ENCODE results near the gene SPSB3. TPM values are rescaled to one million over a fixed set of nuclear protein-coding genes. Genes with fewer than 3 reads are reported as not detected.

The SPSB3 gene
- total and polyA plus RNA-seq, 2 experiments from 2014 or later = 27.1 to 34.7 TPM

DNA sequence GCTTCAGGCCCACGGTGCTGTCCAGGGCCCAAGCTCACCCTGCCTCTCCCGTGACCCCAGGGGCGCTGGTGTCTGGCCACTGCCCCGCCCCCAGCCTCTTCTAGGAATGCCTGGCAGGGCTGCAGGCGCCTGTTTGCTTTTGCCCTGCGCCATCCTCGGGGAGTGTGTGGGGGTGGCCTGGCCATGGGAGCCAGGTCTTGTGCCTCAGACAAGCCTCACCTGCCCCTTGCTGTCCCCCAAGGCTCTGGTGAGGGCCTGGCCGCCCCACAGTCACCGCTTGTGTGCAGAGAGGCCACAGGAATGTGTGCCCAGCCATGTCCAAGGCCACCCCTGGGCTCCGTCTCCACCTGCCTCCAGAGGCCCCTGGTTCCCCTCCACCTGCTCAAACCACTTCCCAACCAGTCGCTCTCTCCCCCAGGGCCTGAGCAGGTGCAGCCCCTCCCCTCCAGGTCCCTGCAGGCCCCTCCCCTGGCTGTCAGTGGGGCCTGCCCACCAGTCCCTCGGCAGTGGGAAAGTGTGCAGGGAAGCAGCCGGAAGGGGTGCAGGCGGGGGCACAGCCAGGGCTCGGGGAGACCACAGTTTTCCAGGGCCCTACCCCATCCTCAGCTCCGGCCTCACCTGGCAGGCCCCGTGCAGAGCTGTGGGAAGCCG is 12.0 kb upstream of the SPSB3 start (continued):
- TF ChIP-seq, protein P1, sequence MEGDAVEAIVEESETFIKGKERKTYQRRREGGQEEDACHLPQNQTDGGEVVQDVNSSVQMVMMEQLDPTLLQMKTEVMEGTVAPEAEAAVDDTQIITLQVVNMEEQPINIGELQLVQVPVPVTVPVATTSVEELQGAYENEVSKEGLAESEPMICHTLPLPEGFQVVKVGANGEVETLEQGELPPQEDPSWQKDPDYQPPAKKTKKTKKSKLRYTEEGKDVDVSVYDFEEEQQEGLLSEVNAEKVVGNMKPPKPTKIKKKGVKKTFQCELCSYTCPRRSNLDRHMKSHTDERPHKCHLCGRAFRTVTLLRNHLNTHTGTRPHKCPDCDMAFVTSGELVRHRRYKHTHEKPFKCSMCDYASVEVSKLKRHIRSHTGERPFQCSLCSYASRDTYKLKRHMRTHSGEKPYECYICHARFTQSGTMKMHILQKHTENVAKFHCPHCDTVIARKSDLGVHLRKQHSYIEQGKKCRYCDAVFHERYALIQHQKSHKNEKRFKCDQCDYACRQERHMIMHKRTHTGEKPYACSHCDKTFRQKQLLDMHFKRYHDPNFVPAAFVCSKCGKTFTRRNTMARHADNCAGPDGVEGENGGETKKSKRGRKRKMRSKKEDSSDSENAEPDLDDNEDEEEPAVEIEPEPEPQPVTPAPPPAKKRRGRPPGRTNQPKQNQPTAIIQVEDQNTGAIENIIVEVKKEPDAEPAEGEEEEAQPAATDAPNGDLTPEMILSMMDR (conservative IDR thresholded peaks at IDR 0.05; ENCODE audit: low read depth in 2 of 2) = no peak
- TF ChIP-seq ZNF331 (CRISPR knock-in tag; IDR thresholded peaks at IDR 0.05; ENCODE audit: low read depth) (no peak), POLR2AphosphoS5 (IDR thresholded peaks at IDR 0.05; ENCODE audit: low read depth) (no peak), STAT1 (IDR thresholded peaks at IDR 0.05; ENCODE audit: unreplicated experiment) (no peak), CREB1 (CRISPR knock-in tag; IDR thresholded peaks at IDR 0.05; ENCODE audit: low read depth) (no peak), NANOG (IDR thresholded peaks at IDR 0.05; ENCODE audit: borderline replicate concordance) (no peak)
- TF ChIP-seq, protein P2, sequence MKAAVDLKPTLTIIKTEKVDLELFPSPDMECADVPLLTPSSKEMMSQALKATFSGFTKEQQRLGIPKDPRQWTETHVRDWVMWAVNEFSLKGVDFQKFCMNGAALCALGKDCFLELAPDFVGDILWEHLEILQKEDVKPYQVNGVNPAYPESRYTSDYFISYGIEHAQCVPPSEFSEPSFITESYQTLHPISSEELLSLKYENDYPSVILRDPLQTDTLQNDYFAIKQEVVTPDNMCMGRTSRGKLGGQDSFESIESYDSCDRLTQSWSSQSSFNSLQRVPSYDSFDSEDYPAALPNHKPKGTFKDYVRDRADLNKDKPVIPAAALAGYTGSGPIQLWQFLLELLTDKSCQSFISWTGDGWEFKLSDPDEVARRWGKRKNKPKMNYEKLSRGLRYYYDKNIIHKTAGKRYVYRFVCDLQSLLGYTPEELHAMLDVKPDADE (IDR thresholded peaks at IDR 0.05) = no peak
- TF ChIP-seq, protein P3, sequence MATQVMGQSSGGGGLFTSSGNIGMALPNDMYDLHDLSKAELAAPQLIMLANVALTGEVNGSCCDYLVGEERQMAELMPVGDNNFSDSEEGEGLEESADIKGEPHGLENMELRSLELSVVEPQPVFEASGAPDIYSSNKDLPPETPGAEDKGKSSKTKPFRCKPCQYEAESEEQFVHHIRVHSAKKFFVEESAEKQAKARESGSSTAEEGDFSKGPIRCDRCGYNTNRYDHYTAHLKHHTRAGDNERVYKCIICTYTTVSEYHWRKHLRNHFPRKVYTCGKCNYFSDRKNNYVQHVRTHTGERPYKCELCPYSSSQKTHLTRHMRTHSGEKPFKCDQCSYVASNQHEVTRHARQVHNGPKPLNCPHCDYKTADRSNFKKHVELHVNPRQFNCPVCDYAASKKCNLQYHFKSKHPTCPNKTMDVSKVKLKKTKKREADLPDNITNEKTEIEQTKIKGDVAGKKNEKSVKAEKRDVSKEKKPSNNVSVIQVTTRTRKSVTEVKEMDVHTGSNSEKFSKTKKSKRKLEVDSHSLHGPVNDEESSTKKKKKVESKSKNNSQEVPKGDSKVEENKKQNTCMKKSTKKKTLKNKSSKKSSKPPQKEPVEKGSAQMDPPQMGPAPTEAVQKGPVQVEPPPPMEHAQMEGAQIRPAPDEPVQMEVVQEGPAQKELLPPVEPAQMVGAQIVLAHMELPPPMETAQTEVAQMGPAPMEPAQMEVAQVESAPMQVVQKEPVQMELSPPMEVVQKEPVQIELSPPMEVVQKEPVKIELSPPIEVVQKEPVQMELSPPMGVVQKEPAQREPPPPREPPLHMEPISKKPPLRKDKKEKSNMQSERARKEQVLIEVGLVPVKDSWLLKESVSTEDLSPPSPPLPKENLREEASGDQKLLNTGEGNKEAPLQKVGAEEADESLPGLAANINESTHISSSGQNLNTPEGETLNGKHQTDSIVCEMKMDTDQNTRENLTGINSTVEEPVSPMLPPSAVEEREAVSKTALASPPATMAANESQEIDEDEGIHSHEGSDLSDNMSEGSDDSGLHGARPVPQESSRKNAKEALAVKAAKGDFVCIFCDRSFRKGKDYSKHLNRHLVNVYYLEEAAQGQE (IDR thresholded peaks at IDR 0.05; ENCODE audit: unreplicated experiment) = no peak

DNA sequence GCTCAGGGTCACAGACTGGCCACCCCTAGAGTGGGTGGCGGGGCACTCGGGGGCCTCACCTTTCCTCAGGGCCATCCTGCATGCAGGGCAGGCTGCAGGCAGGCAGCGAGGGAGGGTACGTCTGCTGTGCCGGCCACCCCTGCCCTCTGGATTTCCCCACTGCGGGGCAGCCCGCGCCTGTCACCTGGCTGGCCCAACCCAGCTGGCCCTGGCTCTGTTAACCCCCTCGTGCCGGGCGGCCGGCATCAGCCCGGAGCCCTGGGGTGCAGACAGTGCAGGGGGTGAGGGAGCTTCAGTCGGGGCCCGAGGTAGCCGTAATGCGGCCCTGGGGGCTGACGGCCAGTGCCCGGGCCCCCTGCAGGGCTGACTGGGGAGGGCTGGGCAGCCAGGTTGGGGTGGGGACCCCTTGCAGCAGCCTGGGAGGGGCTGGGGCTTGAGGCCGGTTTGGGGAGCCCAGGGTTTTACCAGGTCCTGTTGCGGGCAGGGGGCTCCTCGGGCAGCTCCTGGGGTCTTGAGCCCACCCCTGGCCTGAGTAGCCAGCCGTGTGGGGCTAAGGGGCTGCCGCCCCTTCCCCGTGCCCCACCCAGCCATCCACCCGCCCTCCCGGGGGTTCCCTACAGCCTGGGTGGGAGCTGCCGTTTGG is 11.3 kb upstream of the SPSB3 start, which contains the start of gene IGFALS:
Gene IGFALS (minus strand): TSS at position 128 of the 643 bp plus-strand sequence. CDS start 53 bp downstream, at position 75.
- Histone ChIP-seq H3K27ac (ENCODE audit: low read depth) (no peak within 1 kb of the TSS), H3K9me2 (ENCODE audit: insufficient read depth) (no peaks in the 10 kb centered on the region), H4K20me1 (replicated peaks; ENCODE audit: insufficient read depth) (no peaks in the 10 kb centered on the region), H3F3A (replicated peaks; ENCODE audit: low read depth) (no peaks in the 10 kb centered on the region), H3K27me3 (ENCODE audit: insufficient read depth) (no peaks in the 10 kb centered on the region), H3K36me3 (ENCODE audit: insufficient read depth) (no peaks in the 10 kb centered on the region; the same call in 1 of the 2 replicates), H3K4me3 (no peak within 1 kb of the TSS), H3K4me1 (ENCODE audit: insufficient read depth) (no peaks in the 10 kb centered on the region), H3K4me2 (no peak within 1 kb of the TSS), H3K79me2 (replicated peaks; ENCODE audit: insufficient read depth) (no peaks in the 10 kb centered on the region), H2AFZ (no peak within 1 kb of the TSS)
- no peaks in the 10 kb centered on the region for H3K27me3 Mint-ChIP-seq (ENCODE audit: insufficient read depth, low read depth, poor library complexity)
- ATAC-seq (peak; percentile 13), DNase-seq (ENCODE audit: low spot score) (no peak)
- TF ChIP-seq CREB1 (CRISPR knock-in tag; IDR thresholded peaks at IDR 0.05; ENCODE audit: low read depth) = no peak
- TF ChIP-seq, protein P2 (IDR thresholded peaks at IDR 0.05) = no peak
- no peak for TF ChIP-seq JUNB (IDR thresholded peaks at IDR 0.05; ENCODE audit: unreplicated experiment)
- no peak for TF ChIP-seq EZH2 (IDR thresholded peaks at IDR 0.05; ENCODE audit: low read depth, unreplicated experiment)
- TF ChIP-seq EZH2phosphoT487 (IDR thresholded peaks at IDR 0.05; ENCODE audit: unreplicated experiment) = no peak
- H3K36me3 Mint-ChIP-seq (ENCODE audit: low read depth) = peaks cover 28% of the 10 kb centered on the region
- H3K4me1 Mint-ChIP-seq = no peaks in the 10 kb centered on the region
- no peak within 1 kb of the TSS for H3K4me3 Mint-ChIP-seq
- no peak within 1 kb of the TSS for H3K27ac Mint-ChIP-seq
- H3K9me3 Mint-ChIP-seq = peaks cover 25% of the 10 kb centered on the region

All from GM23338 (cell line).